Keratinocyte (primary cell): Measurements from ENCODE around the gene LGR4.

Experiments used
- CTCF ChIP-seq, 3 experiments: IDR thresholded peaks in 1 of 3; conservative IDR thresholded peaks in 1 of 3; optimal IDR thresholded peaks in 1 of 3; 2 replicates in 2 of 3; 3 replicates in 1 of 3; pipeline versions ENCODE3 to v1.5.1; 2011; ENCODE audit warnings: low read length in 3 of 3, mild to moderate bottlenecking in 3 of 3, moderate library complexity in 2 of 3, control low read depth in 1 of 3, inconsistent platforms in 1 of 3; ENCODE audit not compliant: insufficient read depth in 2 of 3; ENCODE audit errors: extremely low read depth in 1 of 3
- EZH2 ChIP-seq: IDR thresholded peaks from one replicate; pipeline ENCODE4 v1.6.1; 2012; ENCODE audit warnings: inconsistent platforms, mild to moderate bottlenecking, low read length, moderate library complexity

- TF ChIP-seq CTCF (optimal IDR thresholded peaks at IDR 0.05 in 1 of 3, IDR thresholded peaks at IDR 0.05 in 1 of 3, conservative IDR thresholded peaks at IDR 0.05 in 1 of 3; ENCODE audit: extremely low read depth in 1 of 3, insufficient read depth in 2 of 3, low read length in 3 of 3), result no peak
- TF ChIP-seq EZH2, result no peak
Observed at GRCh38 chr11:27420722-27421572, 51.6 kb downstream of the LGR4 start.
